GM12878 (cell line): ENCODE results near the gene DPAGT1. TPM values are rescaled to one million over a fixed set of nuclear protein-coding genes. Genes with fewer than 3 reads are reported as not detected.

Source experiments
- ATAC-seq: fragments of 200-7000 bp; cut with Tn5 transposase; 3 replicates; pipeline ENCODE4 v1.9.1; 2020; ENCODE audit warnings: mild to moderate bottlenecking, moderate library complexity
- BruUV-seq: library from RNA; stranded (reverse); fragments of 400-500 nt; replicated peaks from 2 replicates; lab custom pipeline; 2021; lab: Mats Ljungman, UMichigan
- CTCF ChIA-PET: fragments of 300-600 bp; sonication (Branson Sonifier 250); formaldehyde crosslinking; extraction: SDS; loops from one replicate; lab custom pipeline; 2021; ENCODE audit warnings: inconsistent platforms; lab: Yijun Ruan, JAX
- POLR2A ChIA-PET: fragments of 350-600 bp; formaldehyde crosslinking; extraction: SDS; loops from one replicate; lab custom pipeline; 2021; ENCODE audit warnings: inconsistent platforms; lab: Charles Lee
- RAD21 ChIA-PET: fragments of 300-600 bp; sonication (Branson Sonifier 250); formaldehyde crosslinking; loops from one replicate; lab custom pipeline; 2023; ENCODE audit warnings: antibody characterized with exemption; ENCODE audit not compliant: unreplicated experiment; lab: Charles Lee
- SMC1A ChIA-PET: fragments of 300-600 bp; sonication (Branson Sonifier 250); formaldehyde crosslinking; loops from one replicate; lab custom pipeline; 2023; ENCODE audit not compliant: unreplicated experiment, uncharacterized antibody; lab: Charles Lee
- DNase-seq: peaks from one replicate; pipeline ENCODE4 v3.0.0-alpha.2; 2011; ENCODE audit warnings: low read depth, low spot score
- FAIRE-seq: peaks from 3 replicates; lab custom pipeline; 2011; peaks lifted over from hg19 to GRCh38; lab: Jason Lieb, UNC
- H2AFZ ChIP-seq: 2 replicates; pipeline ENCODE4 v1.6.0; 2011; ENCODE audit warnings: low read depth, low read length, control low read depth; ENCODE audit not compliant: control insufficient read depth
- H3K27ac ChIP-seq: 2 replicates; pipeline ENCODE4 v1.5.1; 2011; ENCODE audit warnings: control low read depth; ENCODE audit not compliant: control insufficient read depth, insufficient read depth
- H3K27me3 ChIP-seq, 2 experiments: replicated peaks in 1 of 2; 2 replicates each; pipeline versions ENCODE4 v1.6.0 to v1.6.1; 2011; ENCODE audit warnings: low read length in 1 of 2; ENCODE audit not compliant: control insufficient read depth in 2 of 2, insufficient read depth in 2 of 2
- H3K36me3 ChIP-seq, 2 experiments: 2 replicates each; pipeline ENCODE4 v1.5.1; 2011; ENCODE audit warnings: low read length in 1 of 2; ENCODE audit not compliant: control insufficient read depth in 2 of 2, insufficient read depth in 2 of 2
- H3K4me1 ChIP-seq: 2 replicates; pipeline ENCODE4 v1.6.1; 2011; ENCODE audit warnings: mild to moderate bottlenecking, low read length, moderate library complexity, mixed read lengths; ENCODE audit not compliant: control insufficient read depth, insufficient read depth
- H3K4me2 ChIP-seq: 2 replicates; pipeline ENCODE4 v1.6.0; 2011; ENCODE audit warnings: control low read depth; ENCODE audit not compliant: control insufficient read depth, insufficient read depth
- H3K4me3 ChIP-seq: fragments of 200-600 bp; sonication (generic); 2 replicates; pipeline ENCODE4 v1.5.1; 2016
- H3K79me2 ChIP-seq: 2 replicates; pipeline ENCODE4 v1.6.0; 2011; ENCODE audit warnings: low read length; ENCODE audit not compliant: control insufficient read depth, insufficient read depth
- H3K9ac ChIP-seq: 2 replicates; pipeline ENCODE4 v1.8.0; 2011; ENCODE audit warnings: low read length, control low read depth, mixed read lengths; ENCODE audit not compliant: control insufficient read depth, insufficient read depth
- H3K9me3 ChIP-seq: replicated peaks from 3 replicates; pipeline ENCODE4 v1.5.1; 2011; ENCODE audit warnings: mild to moderate bottlenecking, low read length; ENCODE audit not compliant: control insufficient read depth, insufficient read depth
- H4K20me1 ChIP-seq: 2 replicates; pipeline ENCODE4 v1.6.0; 2011; ENCODE audit not compliant: control insufficient read depth, insufficient read depth
- SREBF2 ChIP-seq: IDR thresholded peaks from 2 replicates; pipeline ENCODE4 v1.6.1; 2012; ENCODE audit warnings: mild to moderate bottlenecking, low read length
- SUZ12 ChIP-seq: fragments of 200-600 bp; sonication (generic); IDR thresholded peaks from one replicate; pipeline ENCODE4 v1.6.1; 2018; ENCODE audit warnings: antibody characterized with exemption, mild to moderate bottlenecking; ENCODE audit not compliant: unreplicated experiment
- WGBS: methylation state at CpG from one replicate; pipeline ENCODE4 v1.1.6; 2016; ENCODE audit warnings: low lambda C conversion rate; ENCODE audit not compliant: insufficient replicate concordance, insufficient coverage; ENCODE audit errors: missing lambda C conversion rate; 5-methylcytosine and 5-hydroxymethylcytosine counted together
- in situ Hi-C: fragments of 300-500 bp; cut with MboI; formaldehyde crosslinking; loops from 9 replicates; pipeline ENCODE4 v1.14.3; 2018; ENCODE audit warnings: mixed read lengths
- intact Hi-C: fragments of 100-400 bp; cut with micrococcal nuclease; formaldehyde crosslinking; loops from one replicate; pipeline ENCODE4 v1.14.2; 2022; ENCODE audit not compliant: unreplicated experiment
- polyA plus RNA-seq, 11 experiments: library from polyadenylated mRNA; depleted of rRNA in 4 of 11; unstranded in 6 of 11; stranded (reverse) in 5 of 11; fragments of >200 nt; fragmentation: Nextera tagmentation in 4 of 11; fragmentation: Illumina TruSeq in 1 of 11; extraction: Ambion mirVana in 4 of 11; extraction: Trizol in 1 of 11; gene quantifications; 1 replicate in 1 of 11; 2 replicates in 10 of 11; pipeline versions ENCODE4 v1.2.1 to v1.2.3, GENCODE V29; 2011 to 2016; ENCODE audit warnings: inconsistent platforms in 2 of 11, missing spikeins in 2 of 11, low read depth in 1 of 11
- total RNA-seq, 4 experiments: library from RNA; depleted of rRNA in 3 of 4; stranded (reverse); fragments of >200 nt in 3 of 4; fragmentation: Illumina TruSeq in 1 of 4; extraction: Trizol in 1 of 4; gene quantifications; 2 replicates each; pipeline versions ENCODE4 v1.2.1 to v1.2.3, GENCODE V29; 2013 to 2021
- TF ChIP-seq, protein P1 (sequence below), 3 experiments: IDR thresholded peaks in 2 of 3; conservative IDR thresholded peaks in 1 of 3; 2 replicates each; pipeline ENCODE4 v1.5.1; 2011; ENCODE audit warnings: low read depth in 3 of 3, low read length in 3 of 3, mild to moderate bottlenecking in 3 of 3, control low read depth in 2 of 3, moderate library complexity in 2 of 3, inconsistent platforms in 1 of 3, mixed read lengths in 1 of 3; ENCODE audit not compliant: control insufficient read depth in 2 of 3, insufficient read depth in 1 of 3; ENCODE audit errors: extremely low read depth in 1 of 3
- TF ChIP-seq, protein P2 (sequence below): fragments of 450-650 bp; IDR thresholded peaks from 2 replicates; pipeline ENCODE4 v1.6.1; 2018; ENCODE audit warnings: borderline replicate concordance, mild to moderate bottlenecking; ENCODE audit not compliant: partially characterized antibody

The DPAGT1 gene
- total and polyA plus RNA-seq, 10 of the 15 experiments (the other 5 are each of a cell fraction or from before 2014, with no cell fraction given), result 20.5 to 95.6 (median 54.3) TPM

DNA sequence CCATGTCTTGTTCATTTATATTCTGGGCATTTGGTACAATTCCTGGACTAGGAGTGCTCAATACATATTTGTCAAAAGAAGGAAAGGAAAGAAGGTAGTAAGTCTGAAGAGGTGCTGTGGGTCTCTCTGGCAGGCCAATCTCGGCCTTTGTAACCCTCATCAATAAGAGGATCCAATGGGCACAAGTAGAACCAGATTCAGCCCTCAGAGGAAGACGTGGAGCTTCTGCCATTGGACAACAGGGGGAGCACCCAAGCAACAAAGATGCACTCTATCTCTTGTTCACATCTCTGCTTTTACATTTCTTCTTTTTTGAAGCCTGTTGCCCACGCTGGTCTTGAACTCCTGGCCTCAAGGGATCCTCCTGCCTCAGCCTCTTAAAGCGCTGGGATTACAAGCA is 36.3 kb downstream of the DPAGT1 start (continued):
- no peak for TF ChIP-seq SREBF2
- TF ChIP-seq, protein P1, sequence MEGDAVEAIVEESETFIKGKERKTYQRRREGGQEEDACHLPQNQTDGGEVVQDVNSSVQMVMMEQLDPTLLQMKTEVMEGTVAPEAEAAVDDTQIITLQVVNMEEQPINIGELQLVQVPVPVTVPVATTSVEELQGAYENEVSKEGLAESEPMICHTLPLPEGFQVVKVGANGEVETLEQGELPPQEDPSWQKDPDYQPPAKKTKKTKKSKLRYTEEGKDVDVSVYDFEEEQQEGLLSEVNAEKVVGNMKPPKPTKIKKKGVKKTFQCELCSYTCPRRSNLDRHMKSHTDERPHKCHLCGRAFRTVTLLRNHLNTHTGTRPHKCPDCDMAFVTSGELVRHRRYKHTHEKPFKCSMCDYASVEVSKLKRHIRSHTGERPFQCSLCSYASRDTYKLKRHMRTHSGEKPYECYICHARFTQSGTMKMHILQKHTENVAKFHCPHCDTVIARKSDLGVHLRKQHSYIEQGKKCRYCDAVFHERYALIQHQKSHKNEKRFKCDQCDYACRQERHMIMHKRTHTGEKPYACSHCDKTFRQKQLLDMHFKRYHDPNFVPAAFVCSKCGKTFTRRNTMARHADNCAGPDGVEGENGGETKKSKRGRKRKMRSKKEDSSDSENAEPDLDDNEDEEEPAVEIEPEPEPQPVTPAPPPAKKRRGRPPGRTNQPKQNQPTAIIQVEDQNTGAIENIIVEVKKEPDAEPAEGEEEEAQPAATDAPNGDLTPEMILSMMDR (IDR thresholded peaks at IDR 0.05 in 2 of 3, conservative IDR thresholded peaks at IDR 0.05 in 1 of 3; ENCODE audit: control insufficient read depth in 2 of 3, extremely low read depth in 1 of 3, insufficient read depth in 1 of 3, low read depth in 3 of 3, low read length in 3 of 3), result peak; percentile 57 to 67 (median 67)

DNA sequence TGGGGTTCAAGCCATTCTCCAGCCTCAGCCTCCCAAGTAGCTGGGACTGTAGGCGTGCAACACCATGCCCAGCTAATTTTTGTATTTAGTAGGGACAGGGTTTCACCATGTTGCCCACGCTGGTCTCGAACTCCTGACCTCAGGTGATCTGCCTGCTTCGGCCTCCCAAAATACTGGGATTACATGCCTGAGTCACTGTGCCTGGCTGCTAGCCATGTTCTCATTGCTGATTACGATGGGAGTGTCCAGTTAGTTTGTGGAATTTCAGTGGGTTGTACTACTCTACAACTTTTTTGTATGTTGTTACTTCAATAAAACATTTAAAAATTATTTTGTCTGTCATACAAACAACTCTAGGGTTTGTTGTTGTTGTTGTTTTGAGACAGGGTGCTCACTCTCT is 38.9 kb downstream of the DPAGT1 start:
- H3K27ac ChIP-seq, result no peak overlapping the region
- ATAC-seq, result no peak
- ChIA-PET SMC1A (interaction anchor here (1.2 kb wide), 1 partner anchor 109 kb away, joined by 3 read pairs; no protein-coding TSS in a partner anchor), POLR2A (interaction anchor here (0.6 kb wide), 2 partner anchors 22 to 364 kb away, joined by 3 to 5 read pairs; no protein-coding TSS in a partner anchor), CTCF (interaction anchor here (0.6 to 2.9 kb wide), 6 partner anchors 33 to 275 kb away, joined by 3 to 10 read pairs (median 4); no protein-coding TSS in a partner anchor), RAD21 (no interaction called here)
- peaks cover 7% of the 10 kb centered on the region for H3K79me2 ChIP-seq
- no peak overlapping the region for H3K4me3 ChIP-seq
- H4K20me1 ChIP-seq, result no peaks in the 10 kb centered on the region
- DNase-seq, result no peak
- intact Hi-C loops, result no loop called here
- no peak overlapping the region for H3K9ac ChIP-seq
- H3K4me2 ChIP-seq, result no peak overlapping the region
- no peaks in the 10 kb centered on the region for H3K36me3 ChIP-seq
- no peak overlapping the region for H2AFZ ChIP-seq
- no peaks in the 10 kb centered on the region for H3K9me3 ChIP-seq
- WGBS, result 84% methylated on average over 5 of the region's 5 CpGs
- BruUV-seq, result no TSS peak
- in situ Hi-C loops, result no loop called here
- H3K27me3 ChIP-seq, result no peaks in the 10 kb centered on the region
- TF ChIP-seq, protein P2, sequence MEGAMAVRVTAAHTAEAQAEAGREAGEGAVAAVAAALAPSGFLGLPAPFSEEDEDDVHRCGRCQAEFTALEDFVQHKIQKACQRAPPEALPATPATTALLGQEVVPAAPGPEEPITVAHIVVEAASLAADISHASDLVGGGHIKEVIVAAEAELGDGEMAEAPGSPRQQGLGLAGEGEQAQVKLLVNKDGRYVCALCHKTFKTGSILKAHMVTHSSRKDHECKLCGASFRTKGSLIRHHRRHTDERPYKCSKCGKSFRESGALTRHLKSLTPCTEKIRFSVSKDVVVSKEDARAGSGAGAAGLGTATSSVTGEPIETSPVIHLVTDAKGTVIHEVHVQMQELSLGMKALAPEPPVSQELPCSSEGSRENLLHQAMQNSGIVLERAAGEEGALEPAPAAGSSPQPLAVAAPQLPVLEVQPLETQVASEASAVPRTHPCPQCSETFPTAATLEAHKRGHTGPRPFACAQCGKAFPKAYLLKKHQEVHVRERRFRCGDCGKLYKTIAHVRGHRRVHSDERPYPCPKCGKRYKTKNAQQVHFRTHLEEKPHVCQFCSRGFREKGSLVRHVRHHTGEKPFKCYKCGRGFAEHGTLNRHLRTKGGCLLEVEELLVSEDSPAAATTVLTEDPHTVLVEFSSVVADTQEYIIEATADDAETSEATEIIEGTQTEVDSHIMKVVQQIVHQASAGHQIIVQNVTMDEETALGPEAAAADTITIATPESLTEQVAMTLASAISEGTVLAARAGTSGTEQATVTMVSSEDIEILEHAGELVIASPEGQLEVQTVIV, result no peak
- TF ChIP-seq SUZ12, result no peak
- H3K4me1 ChIP-seq, result no peaks in the 10 kb centered on the region; the same call in 1 of the 2 replicates
- no peak for FAIRE-seq
